HCT116 (cell line): Measurements from ENCODE around the gene ST3GAL3. TPM values are rescaled to one million over a fixed set of nuclear protein-coding genes. Genes with fewer than 3 reads are reported as not detected.

ENCODE experiments used
- ATAC-seq: fragments of 200-7000 bp; cut with Tn5 transposase; 2 replicates; pipeline ENCODE4 v1.9.1; 2020; ENCODE audit warnings: mild to moderate bottlenecking, moderate library complexity
- BruUV-seq: library from RNA; stranded (reverse); fragments of 400-500 nt; replicated peaks from 2 replicates; lab custom pipeline; 2021; lab: Mats Ljungman, UMichigan
- CTCF ChIA-PET: fragments of 300-600 bp; sonication (Branson Sonifier 250); formaldehyde crosslinking; loops from one replicate; lab custom pipeline; 2021; ENCODE audit warnings: antibody characterized with exemption; lab: Charles Lee
- POLR2A ChIA-PET: fragments of 300-600, 350-600 bp; sonication (Branson Sonifier 250); formaldehyde crosslinking; loops from one replicate; lab custom pipeline; 2021; ENCODE audit warnings: antibody characterized with exemption; lab: Charles Lee
- RAD21 ChIA-PET, 2 experiments: fragments of 300-600 bp; sonication (Branson Sonifier 250); formaldehyde crosslinking; loops; one replicate each; lab custom pipeline; 2023; ENCODE audit warnings: low total read pairs in 2 of 2; ENCODE audit not compliant: uncharacterized antibody in 2 of 2, unreplicated experiment in 2 of 2, low non-redundant PET in 1 of 2; lab: Charles Lee
- DNase-seq: peaks from one replicate; pipeline ENCODE4 v3.0.0-alpha.2; 2010; ENCODE audit warnings: low read depth, low spot score
- H2AFZ ChIP-seq: fragments of 200-600 bp; shearing (Covaris generic), sonication (generic); 2 replicates; pipeline ENCODE4 v1.6.1; 2017; ENCODE audit warnings: low read depth, mixed run types, mixed read lengths, antibody characterized with exemption, low read length; ENCODE audit not compliant: poor library complexity, severe bottlenecking
- H3K27ac ChIP-seq: 2 replicates; pipeline ENCODE4 v1.5.1; 2012; ENCODE audit warnings: low read depth, low read length
- H3K27me3 ChIP-seq: fragments of 200-600 bp; sonication (generic); 2 replicates; pipeline ENCODE4 v1.6.1; 2016; ENCODE audit warnings: mixed run types, low read length, mixed read lengths; ENCODE audit not compliant: insufficient read depth
- H3K36me3 ChIP-seq, 2 experiments: fragments of 200-500 bp in 1 of 2; fragments of 200-600 bp in 1 of 2; sonication (Bioruptor generic) in 1 of 2; sonication (generic) in 1 of 2; 2 replicates each; pipeline versions ENCODE4 v1.5.1 to v1.6.1; 2014 to 2016; ENCODE audit warnings: low read length in 2 of 2, inconsistent platforms in 1 of 2, mixed read lengths in 1 of 2, mixed run types in 1 of 2; ENCODE audit not compliant: insufficient read depth in 2 of 2, control insufficient read depth in 1 of 2
- H3K4me1 ChIP-seq, 2 experiments: fragments of 200-600 bp in 1 of 2; sonication (generic) in 1 of 2; 2 replicates each; pipeline versions ENCODE4 v1.5.1 to v1.6.1; 2012 to 2017; ENCODE audit warnings: low read length in 2 of 2, inconsistent platforms in 1 of 2, mild to moderate bottlenecking in 1 of 2, mixed read lengths in 1 of 2, mixed run types in 1 of 2, moderate library complexity in 1 of 2; ENCODE audit not compliant: insufficient read depth in 2 of 2, control insufficient read depth in 1 of 2
- H3K4me2 ChIP-seq: fragments of 200-600 bp; sonication (generic); 2 replicates; pipeline ENCODE4 v1.6.1; 2017; ENCODE audit warnings: mixed run types, low read length, mixed read lengths
- H3K4me3 ChIP-seq, 2 experiments: fragments of 200-600 bp in 1 of 2; sonication (generic) in 1 of 2; replicated peaks in 1 of 2; 2 replicates each; pipeline ENCODE4 v1.5.1; 2011 to 2016; ENCODE audit warnings: low read length in 2 of 2, control low read depth in 1 of 2, low read depth in 1 of 2, mild to moderate bottlenecking in 1 of 2, mixed read lengths in 1 of 2, mixed run types in 1 of 2
- H3K79me2 ChIP-seq: fragments of 200-600 bp; sonication (generic); 2 replicates; pipeline ENCODE4 v1.6.1; 2017; ENCODE audit warnings: mild to moderate bottlenecking, mixed run types, low read length, moderate library complexity, mixed read lengths; ENCODE audit not compliant: insufficient read depth
- H3K9ac ChIP-seq: fragments of 200-600 bp; sonication (generic); 2 replicates; pipeline ENCODE4 v1.6.1; 2016; ENCODE audit warnings: low read length, mixed read lengths
- H3K9me2 ChIP-seq: fragments of 200-600 bp; sonication (generic), shearing (Covaris generic); 2 replicates; pipeline ENCODE4 v1.6.1; 2017; ENCODE audit warnings: mixed run types, mild to moderate bottlenecking, moderate library complexity; ENCODE audit not compliant: insufficient read depth
- H3K9me3 ChIP-seq, 2 experiments: fragments of 200-500 bp in 1 of 2; fragments of 200-600 bp in 1 of 2; sonication (Bioruptor generic) in 1 of 2; sonication (generic) in 1 of 2; 2 replicates each; pipeline ENCODE4 v1.6.1; 2014 to 2017; ENCODE audit warnings: low read length in 2 of 2, mixed read lengths in 2 of 2, inconsistent platforms in 1 of 2, low read depth in 1 of 2, mild to moderate bottlenecking in 1 of 2, mixed run types in 1 of 2, moderate library complexity in 1 of 2; ENCODE audit not compliant: control insufficient read depth in 1 of 2, insufficient read depth in 1 of 2
- H4K20me1 ChIP-seq: fragments of 200-600 bp; sonication (generic), shearing (Covaris generic); 2 replicates; pipeline ENCODE4 v1.6.1; 2017; ENCODE audit warnings: mixed run types, mild to moderate bottlenecking, moderate library complexity; ENCODE audit not compliant: insufficient read depth
- CBX3 ChIP-seq: IDR thresholded peaks from 2 replicates; pipeline ENCODE4 v1.6.1; 2012; ENCODE audit warnings: low read depth
- EZH2 ChIP-seq: fragments of 200-600 bp; sonication (generic); IDR thresholded peaks from 2 replicates; pipeline ENCODE4 v1.6.1; 2017; ENCODE audit warnings: antibody characterized with exemption, mixed run types
- FOSL1 ChIP-seq: IDR thresholded peaks from 2 replicates; pipeline ENCODE4 v1.6.1; 2012; ENCODE audit warnings: low read depth
- JUND ChIP-seq: IDR thresholded peaks from 2 replicates; pipeline ENCODE4 v1.6.1; 2012
- POLR2A ChIP-seq: IDR thresholded peaks from 2 replicates; pipeline ENCODE4 v1.7.0; 2011; ENCODE audit warnings: borderline replicate concordance; ENCODE audit not compliant: insufficient read depth, insufficient read length; ENCODE audit errors: extremely low read depth
- POLR2AphosphoS5 ChIP-seq: IDR thresholded peaks from 2 replicates; pipeline ENCODE4 v1.6.1; 2011; ENCODE audit warnings: mild to moderate bottlenecking, low read depth, low read length, moderate library complexity
- ZBTB33 ChIP-seq: IDR thresholded peaks from 2 replicates; pipeline ENCODE4 v1.6.1; 2011; ENCODE audit warnings: mild to moderate bottlenecking, low read length, moderate library complexity; ENCODE audit not compliant: insufficient replicate concordance; ENCODE audit errors: extremely low read depth
- intact Hi-C: fragments of 100-400 bp; cut with micrococcal nuclease; formaldehyde crosslinking; loops from 2 replicates; pipeline ENCODE4 v1.10.0; 2022
- total RNA-seq: library from RNA; stranded (reverse); gene quantifications from one replicate; pipeline ENCODE4 v1.2.1, GENCODE V29; 2021; ENCODE audit not compliant: unreplicated experiment

The ST3GAL3 gene
- total RNA-seq, 1 experiment from 2014 or later = 7.2 TPM

GRCh38 chr1:43934101-43934985 lies 227.0 kb downstream of the ST3GAL3 start (continued):
- TF ChIP-seq ZBTB33 (no peak), FOSL1 (no peak), JUND (no peak), POLR2A (peak; percentile 12), CBX3 (no peak), EZH2 (no peak)

DNA sequence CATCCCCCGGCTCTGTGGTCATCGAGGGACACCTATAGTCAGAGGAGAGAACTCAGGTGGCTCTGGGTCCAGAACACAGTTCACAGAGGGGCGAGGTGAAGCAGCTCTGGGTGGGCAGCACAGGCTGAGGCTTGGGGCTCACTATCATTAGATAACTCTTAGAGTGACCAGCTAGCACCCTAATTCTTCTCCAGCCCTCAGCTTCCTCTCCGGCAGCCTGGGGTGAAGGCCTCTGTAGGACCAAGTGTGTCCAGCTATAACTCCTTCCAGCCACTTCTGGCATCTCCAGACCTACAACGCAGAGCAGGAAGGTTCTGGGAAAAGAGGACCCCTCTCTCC lies 227.6 kb downstream of the ST3GAL3 start:
- peak; percentile 24; the same call in 1 of the 2 replicates for TF ChIP-seq POLR2AphosphoS5
- TF ChIP-seq FOSL1 = no peak
- TF ChIP-seq, all 23 proteins: peak for 1
- Histone ChIP-seq H3K27me3 (no peaks in the 10 kb centered on the region), H3K4me2 (peak overlapping the region; percentile 92), H3K79me2 (peaks cover 9% of the 10 kb centered on the region; the same call in 1 of the 2 replicates), H3K9me3 (no peaks in the 10 kb centered on the region), H2AFZ (no peak overlapping the region), H3K9me2 (no peaks in the 10 kb centered on the region), H3K27ac (peak overlapping the region; percentile 71), H4K20me1 (no peaks in the 10 kb centered on the region), H3K4me1 (peaks cover 28 to 60% of the 10 kb centered on the region in 2 experiments), H3K4me3 (peak overlapping the region; percentile 75 to 77), H3K36me3 (0 out of 4 replicates have a peak, but pooled peaks cover 0 to 10% of the 10 kb centered on the region in 2 experiments), H3K9ac (peak overlapping the region; percentile 80)
- no TSS peak for BruUV-seq
- no peak for ATAC-seq
- no peak for DNase-seq
- POLR2A ChIA-PET = interaction anchor here (0.8 to 2.7 kb wide), 10 partner anchors 9 to 410 kb away, joined by 3 to 45 read pairs (median 4); partner anchors contain the start of genes DPH2, IPO13 and KDM4A
- CTCF ChIA-PET = interaction anchor here (0.8 to 12.2 kb wide), 43 partner anchors 11 to 703 kb away, joined by 3 to 479 read pairs (median 6); partner anchors contain the start of genes ATP6V0B, IPO13, KDM4A and PTPRF
- RAD21 ChIA-PET = interaction anchor here (0.6 to 3.6 kb wide), 16 partner anchors 10 to 1022 kb away, joined by 3 to 109 read pairs (median 4); partner anchors contain the start of genes KDM4A (in 1 of the 2) and PTPRF (in 1 of the 2)
- intact Hi-C loops = loop anchor here (1.0 to 5.0 kb wide), 6 partner anchors 26 to 408 kb away; partner anchors contain the start of gene ST3GAL3
